ENCODE measurements around the gene IGSF9B.

The IGSF9B gene

GRCh38 chr11:133950421-133950820 lies 6.3 kb downstream of the IGSF9B start:
- no peak for TF ChIP-seq CTCF (IDR thresholded peaks at IDR 0.05)

DNA sequence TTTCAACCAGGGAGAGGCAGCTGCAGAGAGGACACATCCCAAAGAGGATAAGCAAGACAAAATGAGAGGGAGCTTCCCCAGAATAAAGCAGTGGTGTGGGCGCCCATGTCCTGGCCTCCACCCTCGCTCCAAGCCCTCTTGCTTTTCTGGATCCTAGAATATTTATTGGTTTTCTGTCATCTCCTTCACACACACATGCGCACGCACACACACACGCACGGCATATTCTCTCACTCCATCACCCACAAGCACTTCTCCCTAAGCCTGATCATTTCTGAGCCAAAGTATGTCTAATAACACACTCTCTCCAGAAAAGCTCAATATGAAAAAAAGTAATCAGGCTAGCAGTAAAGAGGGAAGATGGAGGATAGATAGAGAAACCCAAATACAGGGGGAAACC lies 7.6 kb downstream of the IGSF9B start:
- TF ChIP-seq CTCF (IDR thresholded peaks at IDR 0.05), result no peak

DNA sequence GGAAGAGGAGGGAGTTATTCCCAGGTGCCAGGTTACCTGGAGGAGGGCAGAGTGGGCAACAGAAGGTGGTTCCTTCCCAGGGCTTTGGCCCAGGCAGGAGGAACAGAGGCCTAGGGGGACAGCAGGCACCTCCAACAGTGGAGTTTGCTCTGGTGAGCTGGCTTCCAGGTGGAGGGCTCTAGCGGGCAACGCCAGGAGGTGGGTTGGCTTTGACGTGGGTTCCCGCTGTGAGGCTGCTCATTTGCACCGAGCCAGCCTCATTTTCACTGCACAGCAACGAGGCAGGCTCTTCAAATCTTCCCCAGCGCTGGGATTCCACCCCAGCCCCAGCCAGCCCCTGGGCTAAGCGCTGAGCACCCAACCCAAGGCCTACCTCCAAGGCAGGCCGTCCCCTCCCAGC lies 8.1 kb downstream of the IGSF9B start:
- TF ChIP-seq CTCF (IDR thresholded peaks at IDR 0.05), result no peak

DNA sequence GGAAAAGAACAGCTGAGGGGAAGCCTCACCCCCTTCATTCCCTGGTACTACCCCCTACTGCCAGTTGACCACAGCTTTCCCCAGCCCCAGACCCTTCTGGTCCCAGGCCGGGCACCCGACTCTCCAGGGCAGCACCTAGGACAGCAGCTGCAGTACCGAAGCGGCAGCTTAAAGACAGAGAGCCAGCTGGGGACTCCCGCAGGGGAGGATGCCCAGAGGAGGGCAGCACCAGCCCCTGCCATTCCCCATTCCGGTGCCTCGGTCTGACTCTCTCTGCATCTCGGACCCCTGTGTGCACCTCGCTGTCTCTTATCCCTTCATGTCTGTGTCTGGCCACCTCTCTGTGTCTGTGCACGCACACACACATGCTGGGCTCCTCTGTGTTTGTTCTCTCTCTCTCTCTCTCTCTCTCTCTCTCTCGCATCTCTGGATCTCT lies 9.4 kb downstream of the IGSF9B start:
- peak; percentile 58 for TF ChIP-seq CTCF (IDR thresholded peaks at IDR 0.05)

- no peak for TF ChIP-seq CTCF (IDR thresholded peaks at IDR 0.05)
Observed at GRCh38 chr11:133946541-133947318, 10.0 kb downstream of the IGSF9B start.

- no peak for TF ChIP-seq CTCF (IDR thresholded peaks at IDR 0.05)
Observed at GRCh38 chr11:133946051-133946450, 10.7 kb downstream of the IGSF9B start.

- no peak for TF ChIP-seq CTCF (IDR thresholded peaks at IDR 0.05)
Observed at GRCh38 chr11:133945087-133945974, 11.4 kb downstream of the IGSF9B start.

Measured in LNCAP (cell line).